HCT116 (cell line): ENCODE measurements around the gene MUC3A. TPM values are rescaled to one million over a fixed set of nuclear protein-coding genes. Genes with fewer than 3 reads are reported as not detected.

Experiments used
- ATAC-seq: fragments of 200-7000 bp; cut with Tn5 transposase; 2 replicates; pipeline ENCODE4 v1.9.1; 2020; ENCODE audit warnings: mild to moderate bottlenecking, moderate library complexity
- BruUV-seq: library from RNA; stranded (reverse); fragments of 400-500 nt; replicated peaks from 2 replicates; lab custom pipeline; 2021; lab: Mats Ljungman, UMichigan
- CTCF ChIA-PET: fragments of 300-600 bp; sonication (Branson Sonifier 250); formaldehyde crosslinking; loops from one replicate; lab custom pipeline; 2021; ENCODE audit warnings: antibody characterized with exemption; lab: Charles Lee
- POLR2A ChIA-PET: fragments of 300-600, 350-600 bp; sonication (Branson Sonifier 250); formaldehyde crosslinking; loops from one replicate; lab custom pipeline; 2021; ENCODE audit warnings: antibody characterized with exemption; lab: Charles Lee
- RAD21 ChIA-PET, 2 experiments: fragments of 300-600 bp; sonication (Branson Sonifier 250); formaldehyde crosslinking; loops; one replicate each; lab custom pipeline; 2023; ENCODE audit warnings: low total read pairs in 2 of 2; ENCODE audit not compliant: uncharacterized antibody in 2 of 2, unreplicated experiment in 2 of 2, low non-redundant PET in 1 of 2; lab: Charles Lee
- DNase-seq: peaks from one replicate; pipeline ENCODE4 v3.0.0-alpha.2; 2010; ENCODE audit warnings: low read depth, low spot score
- H2AFZ ChIP-seq: fragments of 200-600 bp; shearing (Covaris generic), sonication (generic); 2 replicates; pipeline ENCODE4 v1.6.1; 2017; ENCODE audit warnings: low read depth, mixed run types, mixed read lengths, antibody characterized with exemption, low read length; ENCODE audit not compliant: poor library complexity, severe bottlenecking
- H3K27ac ChIP-seq: 2 replicates; pipeline ENCODE4 v1.5.1; 2012; ENCODE audit warnings: low read depth, low read length
- H3K27me3 ChIP-seq: fragments of 200-600 bp; sonication (generic); 2 replicates; pipeline ENCODE4 v1.6.1; 2016; ENCODE audit warnings: mixed run types, low read length, mixed read lengths; ENCODE audit not compliant: insufficient read depth
- H3K36me3 ChIP-seq, 2 experiments: fragments of 200-500 bp in 1 of 2; fragments of 200-600 bp in 1 of 2; sonication (Bioruptor generic) in 1 of 2; sonication (generic) in 1 of 2; 2 replicates each; pipeline versions ENCODE4 v1.5.1 to v1.6.1; 2014 to 2016; ENCODE audit warnings: low read length in 2 of 2, inconsistent platforms in 1 of 2, mixed read lengths in 1 of 2, mixed run types in 1 of 2; ENCODE audit not compliant: insufficient read depth in 2 of 2, control insufficient read depth in 1 of 2
- H3K4me1 ChIP-seq, 2 experiments: fragments of 200-600 bp in 1 of 2; sonication (generic) in 1 of 2; 2 replicates each; pipeline versions ENCODE4 v1.5.1 to v1.6.1; 2012 to 2017; ENCODE audit warnings: low read length in 2 of 2, inconsistent platforms in 1 of 2, mild to moderate bottlenecking in 1 of 2, mixed read lengths in 1 of 2, mixed run types in 1 of 2, moderate library complexity in 1 of 2; ENCODE audit not compliant: insufficient read depth in 2 of 2, control insufficient read depth in 1 of 2
- H3K4me2 ChIP-seq: fragments of 200-600 bp; sonication (generic); 2 replicates; pipeline ENCODE4 v1.6.1; 2017; ENCODE audit warnings: mixed run types, low read length, mixed read lengths
- H3K4me3 ChIP-seq, 2 experiments: fragments of 200-600 bp in 1 of 2; sonication (generic) in 1 of 2; replicated peaks in 1 of 2; 2 replicates each; pipeline ENCODE4 v1.5.1; 2011 to 2016; ENCODE audit warnings: low read length in 2 of 2, control low read depth in 1 of 2, low read depth in 1 of 2, mild to moderate bottlenecking in 1 of 2, mixed read lengths in 1 of 2, mixed run types in 1 of 2
- H3K79me2 ChIP-seq: fragments of 200-600 bp; sonication (generic); 2 replicates; pipeline ENCODE4 v1.6.1; 2017; ENCODE audit warnings: mild to moderate bottlenecking, mixed run types, low read length, moderate library complexity, mixed read lengths; ENCODE audit not compliant: insufficient read depth
- H3K9ac ChIP-seq: fragments of 200-600 bp; sonication (generic); 2 replicates; pipeline ENCODE4 v1.6.1; 2016; ENCODE audit warnings: low read length, mixed read lengths
- H3K9me2 ChIP-seq: fragments of 200-600 bp; sonication (generic), shearing (Covaris generic); 2 replicates; pipeline ENCODE4 v1.6.1; 2017; ENCODE audit warnings: mixed run types, mild to moderate bottlenecking, moderate library complexity; ENCODE audit not compliant: insufficient read depth
- H3K9me3 ChIP-seq, 2 experiments: fragments of 200-500 bp in 1 of 2; fragments of 200-600 bp in 1 of 2; sonication (Bioruptor generic) in 1 of 2; sonication (generic) in 1 of 2; 2 replicates each; pipeline ENCODE4 v1.6.1; 2014 to 2017; ENCODE audit warnings: low read length in 2 of 2, mixed read lengths in 2 of 2, inconsistent platforms in 1 of 2, low read depth in 1 of 2, mild to moderate bottlenecking in 1 of 2, mixed run types in 1 of 2, moderate library complexity in 1 of 2; ENCODE audit not compliant: control insufficient read depth in 1 of 2, insufficient read depth in 1 of 2
- H4K20me1 ChIP-seq: fragments of 200-600 bp; sonication (generic), shearing (Covaris generic); 2 replicates; pipeline ENCODE4 v1.6.1; 2017; ENCODE audit warnings: mixed run types, mild to moderate bottlenecking, moderate library complexity; ENCODE audit not compliant: insufficient read depth
- ATF3 ChIP-seq: IDR thresholded peaks from 2 replicates; pipeline ENCODE4 v1.6.1; 2012
- CEBPB ChIP-seq: IDR thresholded peaks from 2 replicates; pipeline ENCODE4 v1.6.1; 2012; ENCODE audit warnings: low read depth
- ELF1 ChIP-seq: IDR thresholded peaks from 2 replicates; pipeline ENCODE4 v1.6.1; 2012; ENCODE audit warnings: low read depth, borderline replicate concordance
- EZH2 ChIP-seq: fragments of 200-600 bp; sonication (generic); IDR thresholded peaks from 2 replicates; pipeline ENCODE4 v1.6.1; 2017; ENCODE audit warnings: antibody characterized with exemption, mixed run types
- EZH2phosphoT487 ChIP-seq: fragments of 200-600 bp; IDR thresholded peaks from 2 replicates; pipeline ENCODE4 v1.6.1; 2018; ENCODE audit warnings: antibody characterized with exemption, borderline replicate concordance
- POLR2A ChIP-seq: IDR thresholded peaks from 2 replicates; pipeline ENCODE4 v1.7.0; 2011; ENCODE audit warnings: borderline replicate concordance; ENCODE audit not compliant: insufficient read depth, insufficient read length; ENCODE audit errors: extremely low read depth
- SP1 ChIP-seq: IDR thresholded peaks from 2 replicates; pipeline ENCODE4 v1.6.1; 2012; ENCODE audit warnings: low read depth
- SRF ChIP-seq: IDR thresholded peaks from 2 replicates; pipeline ENCODE4 v1.6.1; 2012; ENCODE audit warnings: low read depth
- YY1 ChIP-seq: IDR thresholded peaks from 2 replicates; pipeline ENCODE4 v1.6.1; 2011; ENCODE audit warnings: low read length, low read depth, moderate library complexity, mild to moderate bottlenecking; ENCODE audit not compliant: insufficient replicate concordance; ENCODE audit errors: extremely low read depth
- ZFX ChIP-seq: fragments of 450-650 bp; IDR thresholded peaks from 2 replicates; pipeline ENCODE4 v1.6.1; 2017
- ZNF274 ChIP-seq: fragments of 200-500 bp; sonication (Bioruptor generic); IDR thresholded peaks from 2 replicates; pipeline ENCODE4 v1.6.1; 2014; ENCODE audit warnings: mild to moderate bottlenecking, low read depth, low read length, inconsistent platforms
- intact Hi-C: fragments of 100-400 bp; cut with micrococcal nuclease; formaldehyde crosslinking; loops from 2 replicates; pipeline ENCODE4 v1.10.0; 2022
- total RNA-seq: library from RNA; stranded (reverse); gene quantifications from one replicate; pipeline ENCODE4 v1.2.1, GENCODE V29; 2021; ENCODE audit not compliant: unreplicated experiment
- TF ChIP-seq, protein P1 (sequence below): IDR thresholded peaks from 2 replicates; pipeline ENCODE4 v1.6.1; 2012; ENCODE audit warnings: low read depth
- TF ChIP-seq, protein P2 (sequence below): IDR thresholded peaks from 2 replicates; pipeline ENCODE4 v1.6.1; 2011; ENCODE audit warnings: mild to moderate bottlenecking, low read length, moderate library complexity; ENCODE audit not compliant: insufficient replicate concordance; ENCODE audit errors: extremely low read depth

Gene MUC3A
- total RNA-seq, 1 experiment from 2014 or later: 30.8 TPM

DNA sequence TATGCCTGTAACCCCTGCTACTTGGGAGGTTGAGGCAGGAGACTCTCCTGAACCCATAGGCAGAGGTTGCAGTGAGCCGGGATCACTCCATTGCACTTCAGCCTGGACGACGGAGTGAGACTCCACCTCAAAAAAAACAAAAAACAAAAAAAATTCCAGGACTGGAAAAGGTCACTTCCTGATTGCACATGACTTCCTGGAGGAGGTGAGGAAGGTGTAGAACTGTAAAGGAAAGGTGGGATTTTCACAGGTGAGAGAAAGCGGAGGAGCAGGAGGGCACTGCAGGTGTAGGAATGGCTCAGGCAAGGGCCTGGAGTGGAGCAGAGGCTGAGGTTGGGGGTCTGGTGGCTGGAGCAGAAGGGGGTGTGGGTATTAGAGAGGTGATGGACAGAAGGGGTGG is 3.2 kb upstream of the MUC3A start:
- Histone ChIP-seq H3K79me2 (no peaks in the 10 kb centered on the region), H3K9me2 (no peaks in the 10 kb centered on the region), H4K20me1 (no peaks in the 10 kb centered on the region), H3K36me3 (no peaks in the 10 kb centered on the region), H3K27ac (no peak overlapping the region), H3K9me3 (peaks cover 0 to 3% of the 10 kb centered on the region in 2 experiments; a peak in 1 of 4 replicates), H3K4me2 (no peak overlapping the region), H2AFZ (no peak overlapping the region), H3K27me3 (no peaks in the 10 kb centered on the region), H3K9ac (no peak overlapping the region), H3K4me3 (no peak overlapping the region), H3K4me1 (no peaks in the 10 kb centered on the region)
- ATAC-seq: no peak
- TF ChIP-seq, protein P1, sequence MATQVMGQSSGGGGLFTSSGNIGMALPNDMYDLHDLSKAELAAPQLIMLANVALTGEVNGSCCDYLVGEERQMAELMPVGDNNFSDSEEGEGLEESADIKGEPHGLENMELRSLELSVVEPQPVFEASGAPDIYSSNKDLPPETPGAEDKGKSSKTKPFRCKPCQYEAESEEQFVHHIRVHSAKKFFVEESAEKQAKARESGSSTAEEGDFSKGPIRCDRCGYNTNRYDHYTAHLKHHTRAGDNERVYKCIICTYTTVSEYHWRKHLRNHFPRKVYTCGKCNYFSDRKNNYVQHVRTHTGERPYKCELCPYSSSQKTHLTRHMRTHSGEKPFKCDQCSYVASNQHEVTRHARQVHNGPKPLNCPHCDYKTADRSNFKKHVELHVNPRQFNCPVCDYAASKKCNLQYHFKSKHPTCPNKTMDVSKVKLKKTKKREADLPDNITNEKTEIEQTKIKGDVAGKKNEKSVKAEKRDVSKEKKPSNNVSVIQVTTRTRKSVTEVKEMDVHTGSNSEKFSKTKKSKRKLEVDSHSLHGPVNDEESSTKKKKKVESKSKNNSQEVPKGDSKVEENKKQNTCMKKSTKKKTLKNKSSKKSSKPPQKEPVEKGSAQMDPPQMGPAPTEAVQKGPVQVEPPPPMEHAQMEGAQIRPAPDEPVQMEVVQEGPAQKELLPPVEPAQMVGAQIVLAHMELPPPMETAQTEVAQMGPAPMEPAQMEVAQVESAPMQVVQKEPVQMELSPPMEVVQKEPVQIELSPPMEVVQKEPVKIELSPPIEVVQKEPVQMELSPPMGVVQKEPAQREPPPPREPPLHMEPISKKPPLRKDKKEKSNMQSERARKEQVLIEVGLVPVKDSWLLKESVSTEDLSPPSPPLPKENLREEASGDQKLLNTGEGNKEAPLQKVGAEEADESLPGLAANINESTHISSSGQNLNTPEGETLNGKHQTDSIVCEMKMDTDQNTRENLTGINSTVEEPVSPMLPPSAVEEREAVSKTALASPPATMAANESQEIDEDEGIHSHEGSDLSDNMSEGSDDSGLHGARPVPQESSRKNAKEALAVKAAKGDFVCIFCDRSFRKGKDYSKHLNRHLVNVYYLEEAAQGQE: no peak
- TF ChIP-seq CEBPB (no peak), ATF3 (no peak)
- ChIA-PET RAD21 (no interaction called here), CTCF (no interaction called here), POLR2A (no interaction called here)
- BruUV-seq: no TSS peak
- intact Hi-C loops: no loop called here
- DNase-seq: no peak

GRCh38 chr7:100946766-100947365 is 2.5 kb upstream of the MUC3A start:
- no peaks in the 10 kb centered on the region for H4K20me1 ChIP-seq
- no peak overlapping the region for H2AFZ ChIP-seq
- CTCF ChIA-PET: no interaction called here
- no peaks in the 10 kb centered on the region for H3K4me1 ChIP-seq
- no peak overlapping the region for H3K4me2 ChIP-seq
- H3K79me2 ChIP-seq: no peaks in the 10 kb centered on the region
- H3K27me3 ChIP-seq: no peaks in the 10 kb centered on the region; the same call in 1 of the 2 replicates
- no peaks in the 10 kb centered on the region for H3K9me2 ChIP-seq
- H3K36me3 ChIP-seq: no peaks in the 10 kb centered on the region
- RAD21 ChIA-PET: no interaction called here
- ATAC-seq: no peak
- H3K9me3 ChIP-seq: peaks cover 0 to 3% of the 10 kb centered on the region in 2 experiments; a peak in 1 of 4 replicates
- H3K9ac ChIP-seq: no peak overlapping the region
- H3K4me3 ChIP-seq: no peak overlapping the region
- POLR2A ChIA-PET: no interaction called here
- DNase-seq: no peak
- no peak overlapping the region for H3K27ac ChIP-seq
- intact Hi-C loops: no loop called here
- no TSS peak for BruUV-seq
- TF ChIP-seq, protein P2, sequence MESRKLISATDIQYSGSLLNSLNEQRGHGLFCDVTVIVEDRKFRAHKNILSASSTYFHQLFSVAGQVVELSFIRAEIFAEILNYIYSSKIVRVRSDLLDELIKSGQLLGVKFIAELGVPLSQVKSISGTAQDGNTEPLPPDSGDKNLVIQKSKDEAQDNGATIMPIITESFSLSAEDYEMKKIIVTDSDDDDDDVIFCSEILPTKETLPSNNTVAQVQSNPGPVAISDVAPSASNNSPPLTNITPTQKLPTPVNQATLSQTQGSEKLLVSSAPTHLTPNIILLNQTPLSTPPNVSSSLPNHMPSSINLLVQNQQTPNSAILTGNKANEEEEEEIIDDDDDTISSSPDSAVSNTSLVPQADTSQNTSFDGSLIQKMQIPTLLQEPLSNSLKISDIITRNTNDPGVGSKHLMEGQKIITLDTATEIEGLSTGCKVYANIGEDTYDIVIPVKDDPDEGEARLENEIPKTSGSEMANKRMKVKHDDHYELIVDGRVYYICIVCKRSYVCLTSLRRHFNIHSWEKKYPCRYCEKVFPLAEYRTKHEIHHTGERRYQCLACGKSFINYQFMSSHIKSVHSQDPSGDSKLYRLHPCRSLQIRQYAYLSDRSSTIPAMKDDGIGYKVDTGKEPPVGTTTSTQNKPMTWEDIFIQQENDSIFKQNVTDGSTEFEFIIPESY: no peak
- TF ChIP-seq EZH2phosphoT487 (no peak), SP1 (no peak), POLR2A (no peak), SRF (no peak), ELF1 (no peak), EZH2 (no peak), ZNF274 (no peak), YY1 (no peak), ZFX (no peak)
